H1 (cell line): Measurements from ENCODE around the gene OR52I2. TPM values are rescaled to one million over a fixed set of nuclear protein-coding genes. Genes with fewer than 3 reads are reported as not detected.

Experiments
- CTCF ChIA-PET: fragments of 300-600 bp; sonication (Branson Sonifier 250); formaldehyde crosslinking; loops from one replicate; lab custom pipeline; 2021; ENCODE audit not compliant: partially characterized antibody; lab: Charles Lee
- POLR2A ChIA-PET: fragments of 300-600 bp; sonication (Branson Sonifier 250); formaldehyde crosslinking; loops from one replicate; lab custom pipeline; 2021; ENCODE audit warnings: inconsistent platforms; ENCODE audit not compliant: partially characterized antibody; lab: Charles Lee
- DNase-seq, 2 experiments: peaks; one replicate each; pipeline versions ENCODE4 v3.0.0 to v3.0.0-alpha.2; 2010 to 2022; ENCODE audit warnings: low spot score in 2 of 2, low read depth in 1 of 2, mixed read lengths in 1 of 2
- FAIRE-seq: peaks from 2 replicates; lab custom pipeline; 2011; peaks lifted over from hg19 to GRCh38; lab: Jason Lieb, UNC
- H2AFZ ChIP-seq: 2 replicates; pipeline ENCODE4 v1.8.1; 2012; ENCODE audit warnings: low read length, inconsistent platforms
- H2AK5ac ChIP-seq: 2 replicates; pipeline ENCODE4 v1.6.1; 2013; ENCODE audit warnings: low read depth, low read length
- H2BK120ac ChIP-seq: replicated peaks from 2 replicates; pipeline ENCODE3; 2013; ENCODE audit warnings: low read depth, low read length, inconsistent platforms
- H2BK12ac ChIP-seq: 2 replicates; pipeline ENCODE4 v1.6.1; 2013; ENCODE audit warnings: low read depth, low read length
- H2BK15ac ChIP-seq: 2 replicates; pipeline ENCODE4 v1.6.1; 2013; ENCODE audit warnings: low read length
- H2BK20ac ChIP-seq: 2 replicates; pipeline ENCODE4 v1.6.1; 2013; ENCODE audit warnings: low read length
- H2BK5ac ChIP-seq: 2 replicates; pipeline ENCODE4 v1.6.1; 2013; ENCODE audit warnings: low read depth, low read length
- H3K14ac ChIP-seq: 2 replicates; pipeline ENCODE4 v1.6.1; 2013; ENCODE audit warnings: inconsistent platforms; ENCODE audit not compliant: insufficient read length
- H3K18ac ChIP-seq: 2 replicates; pipeline ENCODE4 v1.6.1; 2013; ENCODE audit warnings: low read length; ENCODE audit errors: extremely low read depth
- H3K23ac ChIP-seq: 2 replicates; pipeline ENCODE4 v1.6.1; 2013; ENCODE audit warnings: inconsistent platforms; ENCODE audit not compliant: insufficient read length
- H3K23me2 ChIP-seq: 2 replicates; pipeline ENCODE4 v1.6.1; 2013; ENCODE audit warnings: low read depth, low read length
- H3K27ac ChIP-seq: 2 replicates; pipeline ENCODE4 v1.6.1; 2011; ENCODE audit warnings: low read depth, low read length, inconsistent platforms
- H3K27me3 ChIP-seq, 4 experiments: replicated peaks in 1 of 4; 1 replicate in 1 of 4; 2 replicates in 3 of 4; pipeline versions ENCODE4 v1.6.1 to v1.8.1; 2011 to 2013; ENCODE audit warnings: low read length in 3 of 4, mild to moderate bottlenecking in 3 of 4, inconsistent platforms in 2 of 4, mixed read lengths in 2 of 4, moderate library complexity in 1 of 4; ENCODE audit not compliant: control insufficient read depth in 3 of 4, insufficient read depth in 3 of 4; ENCODE audit errors: extremely low read depth in 1 of 4
- H3K36me3 ChIP-seq, 4 experiments: 2 replicates each; pipeline versions ENCODE4 v1.6.1 to v1.8.1; 2011 to 2013; ENCODE audit warnings: mild to moderate bottlenecking in 4 of 4, low read length in 3 of 4, moderate library complexity in 2 of 4, control low read depth in 1 of 4, inconsistent platforms in 1 of 4; ENCODE audit not compliant: insufficient read depth in 4 of 4, control insufficient read depth in 2 of 4
- H3K4ac ChIP-seq: replicated peaks from 2 replicates; pipeline ENCODE3; 2013; ENCODE audit warnings: low read length, low read depth, mixed read lengths, inconsistent platforms; ENCODE audit not compliant: insufficient read length
- H3K4me1 ChIP-seq, 4 experiments: replicated peaks in 1 of 4; 1 replicate in 1 of 4; 2 replicates in 3 of 4; pipeline versions ENCODE4 v1.6.1 to v1.8.1; 2011 to 2013; ENCODE audit warnings: low read length in 3 of 4, inconsistent platforms in 2 of 4, mixed read lengths in 1 of 4; ENCODE audit not compliant: insufficient read depth in 4 of 4, control insufficient read depth in 3 of 4
- H3K4me2 ChIP-seq, 2 experiments: 2 replicates each; pipeline versions ENCODE4 v1.6.1 to v1.8.1; 2011 to 2013; ENCODE audit warnings: low read depth in 2 of 2, low read length in 2 of 2, control low read depth in 1 of 2, inconsistent platforms in 1 of 2, mild to moderate bottlenecking in 1 of 2; ENCODE audit not compliant: insufficient read depth in 1 of 2
- H3K4me3 ChIP-seq, 4 experiments: fragments of 200-600, 300-600 bp in 1 of 4; sonication (generic), shearing (Covaris generic), sonication (Bioruptor Twin) in 1 of 4; 2 replicates each; pipeline versions ENCODE4 v1.5.1 to v1.8.1; 2011 to 2016; ENCODE audit warnings: low read length in 4 of 4, low read depth in 3 of 4, control low read depth in 2 of 4, inconsistent platforms in 2 of 4, mild to moderate bottlenecking in 2 of 4, mixed read lengths in 1 of 4, moderate library complexity in 1 of 4; ENCODE audit not compliant: insufficient read depth in 2 of 4; ENCODE audit errors: extremely low read depth in 1 of 4
- H3K56ac ChIP-seq: replicated peaks from 2 replicates; pipeline ENCODE3; 2013; ENCODE audit warnings: low read depth, mild to moderate bottlenecking, mixed read lengths, low read length, inconsistent platforms; ENCODE audit not compliant: insufficient read length
- H3K79me1 ChIP-seq: 2 replicates; pipeline ENCODE4 v1.6.1; 2013; ENCODE audit warnings: low read depth, low read length, control low read depth
- H3K79me2 ChIP-seq, 2 experiments: 2 replicates each; pipeline versions ENCODE4 v1.6.1 to v1.8.1; 2012 to 2013; ENCODE audit warnings: low read length in 2 of 2, mild to moderate bottlenecking in 2 of 2, inconsistent platforms in 1 of 2; ENCODE audit not compliant: insufficient read depth in 2 of 2, control insufficient read depth in 1 of 2
- H3K9ac ChIP-seq, 4 experiments: replicated peaks in 1 of 4; 1 replicate in 1 of 4; 2 replicates in 3 of 4; pipeline versions ENCODE4 v1.6.1 to v1.8.1; 2011 to 2013; ENCODE audit warnings: low read depth in 3 of 4, low read length in 3 of 4, control low read depth in 2 of 4, mild to moderate bottlenecking in 2 of 4, moderate library complexity in 2 of 4, inconsistent platforms in 1 of 4; ENCODE audit errors: extremely low read depth in 1 of 4
- H3K9me3 ChIP-seq, 2 experiments: 2 replicates each; pipeline versions ENCODE4 v1.6.1 to v1.8.1; 2012 to 2013; ENCODE audit warnings: mild to moderate bottlenecking in 2 of 2, moderate library complexity in 2 of 2, control low read depth in 1 of 2, inconsistent platforms in 1 of 2, low read depth in 1 of 2, low read length in 1 of 2, mixed read lengths in 1 of 2; ENCODE audit not compliant: insufficient read depth in 2 of 2
- H4K20me1 ChIP-seq, 2 experiments: replicated peaks in 1 of 2; 2 replicates each; pipeline versions ENCODE3 to v1.8.1; 2011 to 2013; ENCODE audit warnings: inconsistent platforms in 2 of 2, low read length in 2 of 2, mild to moderate bottlenecking in 1 of 2; ENCODE audit not compliant: insufficient read depth in 2 of 2, control insufficient read depth in 1 of 2
- H4K5ac ChIP-seq: 2 replicates; pipeline ENCODE4 v1.6.1; 2013; ENCODE audit warnings: low read length, low read depth, mixed read lengths, inconsistent platforms; ENCODE audit not compliant: insufficient read length
- H4K8ac ChIP-seq: 2 replicates; pipeline ENCODE4 v1.8.0; 2013; ENCODE audit warnings: mild to moderate bottlenecking, moderate library complexity, low read length, inconsistent platforms; ENCODE audit not compliant: insufficient read depth; ENCODE audit errors: extremely low read depth
- H4K91ac ChIP-seq: replicated peaks from 2 replicates; pipeline ENCODE3; 2013; ENCODE audit warnings: low read length, mixed read lengths, inconsistent platforms; ENCODE audit not compliant: insufficient read length
- CHD2 ChIP-seq: IDR thresholded peaks from 2 replicates; pipeline ENCODE4 v1.6.1; 2012; ENCODE audit warnings: low read length, improper control_type of control experiment
- EZH2 ChIP-seq: fragments of 200-600 bp; sonication (generic); IDR thresholded peaks from 2 replicates; pipeline ENCODE4 v1.7.1; 2012; ENCODE audit warnings: low read depth, mild to moderate bottlenecking, moderate library complexity, low read length, inconsistent platforms; ENCODE audit not compliant: severe bottlenecking
- KDM4A ChIP-seq: IDR thresholded peaks from one replicate; pipeline ENCODE4 v1.7.1; 2012; ENCODE audit warnings: low read depth, mild to moderate bottlenecking, moderate library complexity, low read length, inconsistent platforms; ENCODE audit not compliant: severe bottlenecking
- KDM5A ChIP-seq: fragments of 200-600 bp; IDR thresholded peaks from 2 replicates; pipeline ENCODE4 v1.7.1; 2012; ENCODE audit warnings: mild to moderate bottlenecking, low read length, inconsistent platforms, mixed read lengths
- MAX ChIP-seq: IDR thresholded peaks from 2 replicates; pipeline ENCODE4 v1.6.1; 2012; ENCODE audit warnings: inconsistent platforms
- POU5F1 ChIP-seq: IDR thresholded peaks from 2 replicates; pipeline ENCODE4 v1.6.1; 2011; ENCODE audit warnings: low read depth, mild to moderate bottlenecking, low read length, moderate library complexity
- RAD21 ChIP-seq, 2 experiments: IDR thresholded peaks in 1 of 2; conservative IDR thresholded peaks in 1 of 2; 2 replicates each; pipeline ENCODE4 v1.6.1; 2011; ENCODE audit warnings: low read depth in 2 of 2, low read length in 2 of 2, improper control_type of control experiment in 1 of 2, inconsistent platforms in 1 of 2, mild to moderate bottlenecking in 1 of 2, moderate library complexity in 1 of 2
- SP2 ChIP-seq: IDR thresholded peaks from 2 replicates; pipeline ENCODE4 v1.6.1; 2012; ENCODE audit warnings: mild to moderate bottlenecking, low read length, inconsistent platforms
- SP4 ChIP-seq: IDR thresholded peaks from 2 replicates; pipeline ENCODE4 v1.6.1; 2012; ENCODE audit warnings: low read length, inconsistent platforms
- TCF12 ChIP-seq: IDR thresholded peaks from 2 replicates; pipeline ENCODE4 v1.6.1; 2011; ENCODE audit warnings: low read depth, mild to moderate bottlenecking, low read length
- WGBS, 2 experiments: shearing (Covaris generic) in 1 of 2; methylation state at CpG; one replicate each; pipeline versions ENCODE4 v1.1.6 to v1.1.7; 2013 to 2015; ENCODE audit warnings: low lambda C conversion rate in 2 of 2, mixed read lengths in 2 of 2, inconsistent platforms in 1 of 2, low coverage in 1 of 2, missing lambda C conversion rate in 1 of 2; ENCODE audit not compliant: insufficient replicate concordance in 2 of 2, insufficient coverage in 1 of 2, insufficient read length in 1 of 2; ENCODE audit errors: extremely low coverage in 1 of 2, missing lambda C conversion rate in 1 of 2; 5-methylcytosine and 5-hydroxymethylcytosine counted together
- polyA plus RNA-seq, 7 experiments: library from polyadenylated mRNA; depleted of rRNA in 3 of 7; stranded (reverse) in 5 of 7; unstranded in 2 of 7; fragments of >200 nt in 5 of 7; fragments of 200-250 nt in 2 of 7; gene quantifications; 1 replicate in 5 of 7; 2 replicates in 1 of 7; 4 replicates in 1 of 7; pipeline versions ENCODE4 v1.2.1 to v1.2.3, GENCODE V29; 2011 to 2013; ENCODE audit warnings: missing spikeins in 2 of 7, mixed read lengths in 2 of 7
- total RNA-seq: library from RNA; stranded (reverse); fragmentation: NEBNext Ultra II Directional; extraction: Animal tissue kit (Norgen Biotek cat#: 25700); gene quantifications from 2 replicates; pipeline ENCODE4 v1.2.1, GENCODE V29; 2021
- TF ChIP-seq, protein P1 (sequence below), 3 experiments: IDR thresholded peaks; 1 replicate in 2 of 3; 2 replicates in 1 of 3; pipeline versions ENCODE4 v1.5.1 to v1.6.1; 2011; ENCODE audit warnings: low read length in 3 of 3, mild to moderate bottlenecking in 3 of 3, inconsistent platforms in 2 of 3, low read depth in 1 of 3, moderate library complexity in 1 of 3; ENCODE audit not compliant: insufficient read depth in 1 of 3; ENCODE audit errors: control extremely low read depth in 1 of 3

The OR52I2 gene
- total and polyA plus RNA-seq, 2 of the 8 experiments (the other 6 are each of a cell fraction or from before 2014, with no cell fraction given): not detected

DNA sequence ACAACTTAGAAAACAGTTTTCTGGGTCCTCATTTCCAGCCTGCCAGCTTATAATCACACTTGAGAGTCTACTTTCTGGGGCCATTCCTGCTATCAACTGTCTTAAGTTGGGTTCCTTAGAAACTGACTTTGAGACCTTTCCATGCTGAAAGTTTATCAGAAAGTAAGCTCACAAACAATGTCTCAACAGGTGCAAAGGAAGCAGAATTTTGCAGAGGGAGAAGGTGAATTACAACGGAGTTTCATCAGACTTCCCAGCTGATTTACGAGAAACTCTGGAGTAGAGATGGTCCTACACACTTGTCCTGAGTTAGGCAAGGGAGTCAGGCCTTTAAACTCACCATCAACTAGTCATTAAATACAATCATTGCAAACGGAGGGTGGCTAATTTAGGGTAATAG lies 4.7 kb upstream of the OR52I2 start:
- POLR2A ChIA-PET: no interaction called here
- Histone ChIP-seq H2BK5ac (no peak overlapping the region), H2AFZ (no peak overlapping the region), H3K14ac (no peak overlapping the region), H3K4ac (no peak overlapping the region), H3K4me1 (peaks cover 0 to 4% (median 0%) of the 10 kb centered on the region in 4 experiments; a peak in 3 of 7 replicates), H3K23me2 (no peaks in the 10 kb centered on the region), H2BK12ac (no peak overlapping the region), H3K23ac (no peak overlapping the region), H3K79me1 (no peaks in the 10 kb centered on the region), H4K91ac (no peak overlapping the region), H3K18ac (no peak overlapping the region), H2BK120ac (no peak overlapping the region), H3K79me2 (no peaks in the 10 kb centered on the region), H3K9me3 (no peaks in the 10 kb centered on the region), H3K4me3 (no peak overlapping the region), H2AK5ac (no peak overlapping the region), H4K20me1 (no peaks in the 10 kb centered on the region), H3K27ac (no peak overlapping the region), H3K4me2 (no peak overlapping the region), H3K9ac (no peak overlapping the region), H3K27me3 (no peaks in the 10 kb centered on the region), H2BK15ac (no peak overlapping the region), H4K5ac (no peak overlapping the region), H2BK20ac (no peak overlapping the region), H3K56ac (no peak overlapping the region), H3K36me3 (no peaks in the 10 kb centered on the region), H4K8ac (no peak overlapping the region)
- no peak for FAIRE-seq
- WGBS, 2 experiments: 92% methylated on average over 3 of the region's 3 CpGs; no CpG with 5 or more reads in 1 of the 2 experiments
- DNase-seq: no peak
- CTCF ChIA-PET: interaction anchor here (5.3 kb wide), 1 partner anchor 37 kb away, joined by 20 read pairs; no protein-coding TSS in a partner anchor
- TF ChIP-seq SP2 (no peak), CHD2 (no peak), TCF12 (no peak), RAD21 (IDR thresholded peaks at IDR 0.05 in 1 of 2, conservative IDR thresholded peaks at IDR 0.05 in 1 of 2; ENCODE audit: low read depth in 2 of 2, low read length in 2 of 2) (no peak), KDM5A (no peak), SP4 (no peak), MAX (no peak), KDM4A (no peak), POU5F1 (no peak), EZH2 (no peak)
- TF ChIP-seq, protein P1, sequence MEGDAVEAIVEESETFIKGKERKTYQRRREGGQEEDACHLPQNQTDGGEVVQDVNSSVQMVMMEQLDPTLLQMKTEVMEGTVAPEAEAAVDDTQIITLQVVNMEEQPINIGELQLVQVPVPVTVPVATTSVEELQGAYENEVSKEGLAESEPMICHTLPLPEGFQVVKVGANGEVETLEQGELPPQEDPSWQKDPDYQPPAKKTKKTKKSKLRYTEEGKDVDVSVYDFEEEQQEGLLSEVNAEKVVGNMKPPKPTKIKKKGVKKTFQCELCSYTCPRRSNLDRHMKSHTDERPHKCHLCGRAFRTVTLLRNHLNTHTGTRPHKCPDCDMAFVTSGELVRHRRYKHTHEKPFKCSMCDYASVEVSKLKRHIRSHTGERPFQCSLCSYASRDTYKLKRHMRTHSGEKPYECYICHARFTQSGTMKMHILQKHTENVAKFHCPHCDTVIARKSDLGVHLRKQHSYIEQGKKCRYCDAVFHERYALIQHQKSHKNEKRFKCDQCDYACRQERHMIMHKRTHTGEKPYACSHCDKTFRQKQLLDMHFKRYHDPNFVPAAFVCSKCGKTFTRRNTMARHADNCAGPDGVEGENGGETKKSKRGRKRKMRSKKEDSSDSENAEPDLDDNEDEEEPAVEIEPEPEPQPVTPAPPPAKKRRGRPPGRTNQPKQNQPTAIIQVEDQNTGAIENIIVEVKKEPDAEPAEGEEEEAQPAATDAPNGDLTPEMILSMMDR (IDR thresholded peaks at IDR 0.05; ENCODE audit: control extremely low read depth in 1 of 3, insufficient read depth in 1 of 3, low read depth in 1 of 3, low read length in 3 of 3): no peak
